ENCODE measurements around the gene PP2D1. TPM values are rescaled to one million over a fixed set of nuclear protein-coding genes. Genes with fewer than 3 reads are reported as not detected.

The PP2D1 gene
- total RNA-seq, 1 donor from 2014 or later = not detected

DNA sequence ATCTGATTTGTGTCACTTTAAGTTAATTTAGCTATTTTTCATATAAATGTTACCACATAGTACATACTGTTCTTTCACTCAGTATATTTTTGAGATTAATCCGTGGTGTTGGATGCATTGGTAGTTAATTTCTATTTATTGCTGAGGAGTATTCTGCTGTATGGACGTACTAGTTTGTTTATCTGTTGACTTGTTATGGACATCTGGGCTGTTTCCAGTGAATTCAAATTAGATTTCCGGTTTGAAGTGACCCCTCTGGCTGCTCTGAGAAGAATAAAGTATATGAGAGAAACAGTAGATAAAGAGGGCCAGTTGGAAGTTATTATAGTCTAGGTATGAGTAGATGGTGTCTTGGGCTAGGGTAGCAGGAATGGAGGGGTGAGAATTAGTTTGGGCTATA lies 43.8 kb upstream of the PP2D1 start:
- H3K27ac ChIP-seq = no peak overlapping the region
- no peak for DNase-seq (ENCODE audit: low spot score in 2 of 2)
- H3K27me3 ChIP-seq = no peaks in the 10 kb centered on the region
- H3K9me3 ChIP-seq = no peaks in the 10 kb centered on the region
- intact Hi-C loops (cut with DNase I) = loop anchor here (2.0 to 5.0 kb wide), 2 partner anchors 15 to 41 kb away; partner anchors contain the start of gene KAT2B
- H3K36me3 ChIP-seq = no peaks in the 10 kb centered on the region
- H3K4me1 ChIP-seq = peaks cover 15 to 27% of the 10 kb centered on the region in 2 donors
- TF ChIP-seq CTCF (IDR thresholded peaks at IDR 0.05) = no peak
- no peak overlapping the region for H3K4me3 ChIP-seq

GRCh38 chr3:20055020-20055775 lies 43.1 kb upstream of the PP2D1 start:
- Histone ChIP-seq H3K27me3 (no peaks in the 10 kb centered on the region), H3K9me3 (no peaks in the 10 kb centered on the region), H3K4me3 (no peak overlapping the region), H3K36me3 (no peaks in the 10 kb centered on the region), H3K27ac (peak overlapping the region in 1 of 2 donors; percentile 1), H3K4me1 (peaks cover 15 to 27% of the 10 kb centered on the region in 2 donors)
- no peak for DNase-seq (ENCODE audit: low spot score in 2 of 2)
- intact Hi-C loops (cut with DNase I) = loop anchor here (5.0 kb wide), 1 partner anchor 42 kb away; no protein-coding TSS in a partner anchor
- no peak for TF ChIP-seq CTCF (IDR thresholded peaks at IDR 0.05)

DNA sequence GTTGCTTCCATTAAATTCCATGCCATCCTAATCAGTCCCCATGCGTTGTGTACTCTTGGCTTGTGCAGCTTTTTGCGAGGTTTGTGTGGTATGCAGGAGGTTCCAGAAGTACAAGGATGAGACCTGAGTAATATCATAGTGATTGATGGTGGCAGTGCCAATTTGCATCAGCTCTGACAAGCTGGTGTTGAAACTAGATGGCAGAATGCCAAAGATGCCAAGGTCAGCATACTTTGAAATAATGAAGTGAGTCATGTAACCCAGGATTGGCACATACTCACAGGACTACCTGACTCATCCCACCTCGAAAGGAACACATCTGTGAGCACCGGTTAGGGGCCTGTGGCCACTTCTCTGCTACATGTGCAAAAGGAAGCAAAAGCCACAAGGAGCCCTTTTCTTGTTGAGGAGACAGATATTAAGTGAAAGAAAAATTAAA lies 42.5 kb upstream of the PP2D1 start:
- Histone ChIP-seq H3K4me1 (peaks cover 15 to 27% of the 10 kb centered on the region in 2 donors), H3K4me3 (no peak overlapping the region), H3K36me3 (no peaks in the 10 kb centered on the region), H3K27ac (peak overlapping the region in 1 of 2 donors; percentile 1), H3K9me3 (no peaks in the 10 kb centered on the region), H3K27me3 (no peaks in the 10 kb centered on the region)
- intact Hi-C loops (cut with DNase I) = no loop called here
- DNase-seq (ENCODE audit: low spot score in 2 of 2) = peak; percentile 25 to 85
- TF ChIP-seq CTCF (IDR thresholded peaks at IDR 0.05) = no peak

- TF ChIP-seq CTCF (IDR thresholded peaks at IDR 0.05) = no peak
- Histone ChIP-seq H3K4me3 (no peak overlapping the region), H3K27me3 (no peaks in the 10 kb centered on the region), H3K9me3 (no peaks in the 10 kb centered on the region), H3K4me1 (peaks cover 15 to 28% of the 10 kb centered on the region in 2 donors), H3K36me3 (no peaks in the 10 kb centered on the region), H3K27ac (no peak overlapping the region)
- no peak for DNase-seq (ENCODE audit: low spot score in 2 of 2)
- intact Hi-C loops (cut with DNase I) = no loop called here
These were observed 40.8 kb upstream of the PP2D1 start for GRCh38 chr3:20052851-20053250.

- no peak overlapping the region for H3K27ac ChIP-seq
- H3K4me1 ChIP-seq = peaks cover 4 to 17% of the 10 kb centered on the region in 2 donors
- no peak for TF ChIP-seq CTCF (IDR thresholded peaks at IDR 0.05)
- H3K36me3 ChIP-seq = no peaks in the 10 kb centered on the region
- intact Hi-C loops (cut with DNase I) = no loop called here
- DNase-seq (ENCODE audit: low spot score in 2 of 2) = no peak
- no peak overlapping the region for H3K4me3 ChIP-seq
- no peaks in the 10 kb centered on the region for H3K27me3 ChIP-seq
- H3K9me3 ChIP-seq = no peaks in the 10 kb centered on the region
These were observed 39.2 kb upstream of the PP2D1 start for GRCh38 chr3:20051123-20051806.

All from ascending aorta (tissue), 2 donors.